Tibial nerve (tissue), 4 donors: ENCODE results near the gene UBE2L3.
"Not testable (repeated sequence)": the region's sequence is repeated elsewhere in the genome, so short reads cannot be mapped to it uniquely, and the experiment has no call there.

Experiments used
- EP300 ChIP-seq, 2 donors: sonication (generic); formaldehyde crosslinking; IDR thresholded peaks; one replicate each; pipeline ENCODE4 v1.6.1; 2017; ENCODE audit warnings: antibody characterized with exemption in 2 of 2, mild to moderate bottlenecking in 1 of 2
- TF ChIP-seq, protein P1 (sequence below), 5 experiments: fragments of 200-600 bp in 3 of 5; fragments of 450-650 bp in 2 of 5; sonication (generic) in 3 of 5; IDR thresholded peaks; one replicate each; pipeline ENCODE4 v1.5.1; 2016 to 2019; ENCODE audit warnings: antibody characterized with exemption in 5 of 5, mild to moderate bottlenecking in 3 of 5, moderate library complexity in 2 of 5

DNA sequence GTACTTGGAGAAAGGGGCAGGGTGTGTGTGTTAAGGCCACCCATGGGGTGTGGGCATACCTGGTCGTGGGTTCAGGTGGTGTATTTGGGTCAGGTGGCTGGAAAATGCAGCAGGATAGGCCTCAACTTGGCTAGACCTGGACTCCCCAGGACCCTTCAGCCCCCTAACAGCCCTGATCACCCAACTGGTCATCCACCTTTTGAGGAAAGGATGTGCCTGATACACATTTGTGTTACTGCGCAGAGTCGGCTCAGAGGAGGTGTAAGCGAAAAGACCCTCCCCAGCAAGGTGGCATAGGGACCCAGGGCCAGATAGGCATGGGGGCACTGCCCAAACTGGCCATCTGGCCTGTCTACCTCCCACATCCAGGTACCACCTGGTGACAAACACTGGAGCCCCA lies 16.2 kb upstream of the UBE2L3 start, which contains the start of gene RIMBP3C:
- TF ChIP-seq EP300 (IDR thresholded peaks at IDR 0.05): not testable (repeated sequence)
- TF ChIP-seq, protein P1, sequence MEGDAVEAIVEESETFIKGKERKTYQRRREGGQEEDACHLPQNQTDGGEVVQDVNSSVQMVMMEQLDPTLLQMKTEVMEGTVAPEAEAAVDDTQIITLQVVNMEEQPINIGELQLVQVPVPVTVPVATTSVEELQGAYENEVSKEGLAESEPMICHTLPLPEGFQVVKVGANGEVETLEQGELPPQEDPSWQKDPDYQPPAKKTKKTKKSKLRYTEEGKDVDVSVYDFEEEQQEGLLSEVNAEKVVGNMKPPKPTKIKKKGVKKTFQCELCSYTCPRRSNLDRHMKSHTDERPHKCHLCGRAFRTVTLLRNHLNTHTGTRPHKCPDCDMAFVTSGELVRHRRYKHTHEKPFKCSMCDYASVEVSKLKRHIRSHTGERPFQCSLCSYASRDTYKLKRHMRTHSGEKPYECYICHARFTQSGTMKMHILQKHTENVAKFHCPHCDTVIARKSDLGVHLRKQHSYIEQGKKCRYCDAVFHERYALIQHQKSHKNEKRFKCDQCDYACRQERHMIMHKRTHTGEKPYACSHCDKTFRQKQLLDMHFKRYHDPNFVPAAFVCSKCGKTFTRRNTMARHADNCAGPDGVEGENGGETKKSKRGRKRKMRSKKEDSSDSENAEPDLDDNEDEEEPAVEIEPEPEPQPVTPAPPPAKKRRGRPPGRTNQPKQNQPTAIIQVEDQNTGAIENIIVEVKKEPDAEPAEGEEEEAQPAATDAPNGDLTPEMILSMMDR (IDR thresholded peaks at IDR 0.05): not testable (repeated sequence)
